Measurements from ENCODE around the gene ITPRID2.

The ITPRID2 gene

GRCh38 chr2:181891258-181891965 is at the start of gene ITPRID2:
TSS of gene ITPRID2 (plus strand) at chr2:181891730. CDS start at chr2:181892067, 337 bp downstream.
- peak; percentile 86 to 88 for DNase-seq

GRCh38 chr2:181844551-181845290 is 46.8 kb upstream of the ITPRID2 start:
- no peak for DNase-seq

DNA sequence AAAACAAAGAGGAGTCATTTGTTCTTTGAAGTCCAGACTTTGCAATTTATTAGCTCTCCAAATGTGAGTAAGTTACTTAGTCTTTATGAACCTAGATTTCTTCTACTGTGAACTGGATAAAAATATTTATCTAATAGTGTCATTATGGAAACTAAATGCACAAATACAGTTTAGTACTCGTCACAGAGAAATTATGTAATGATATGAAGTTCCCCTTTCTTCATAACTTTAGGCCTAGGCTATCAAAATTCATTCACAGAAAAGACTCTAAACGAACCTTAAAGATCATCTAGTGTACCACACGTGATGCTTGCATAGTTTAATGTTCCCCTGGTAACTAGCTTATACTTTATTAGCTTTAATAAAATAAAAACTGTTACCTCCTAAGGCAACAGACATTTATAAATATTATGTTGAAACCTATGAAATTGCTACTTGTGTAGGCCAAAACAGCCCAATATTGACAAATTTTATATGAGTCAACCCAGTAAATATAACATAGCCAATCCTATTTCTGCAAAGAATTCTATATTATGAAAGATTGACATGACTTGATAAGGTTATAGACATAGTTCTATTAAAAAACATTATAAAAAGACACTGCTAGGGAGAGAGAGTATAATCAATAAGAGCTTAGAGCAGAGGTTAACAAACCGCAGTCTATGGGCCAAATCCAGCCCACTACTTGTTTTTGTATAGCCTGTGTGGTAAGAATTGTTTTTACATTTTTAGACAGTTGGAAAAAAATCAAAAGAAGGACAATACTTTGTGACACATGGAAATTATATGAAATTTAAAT is 44.9 kb upstream of the ITPRID2 start:
- peak; percentile 74 to 84 for DNase-seq

DNA sequence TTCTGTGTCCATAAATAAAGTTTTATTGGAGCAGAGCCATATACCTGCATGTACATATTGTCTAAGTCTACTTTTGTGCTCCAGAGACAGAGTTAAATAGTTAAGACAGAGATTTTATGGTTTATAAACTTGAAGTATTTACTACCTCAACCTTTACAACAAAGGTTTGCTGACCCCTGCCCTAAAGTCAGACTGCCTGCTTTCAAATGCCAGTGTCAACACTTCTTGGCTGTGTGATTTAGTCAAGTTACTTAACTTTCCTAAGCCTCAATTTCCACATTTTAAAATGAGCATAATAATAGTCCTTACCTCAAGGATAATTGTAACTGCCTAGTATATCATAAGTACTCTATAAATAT is 44.4 kb upstream of the ITPRID2 start:
- DNase-seq: no peak

- DNase-seq: no peak
These were observed 43.8 kb upstream of the ITPRID2 start for GRCh38 chr2:181847702-181848101.

DNA sequence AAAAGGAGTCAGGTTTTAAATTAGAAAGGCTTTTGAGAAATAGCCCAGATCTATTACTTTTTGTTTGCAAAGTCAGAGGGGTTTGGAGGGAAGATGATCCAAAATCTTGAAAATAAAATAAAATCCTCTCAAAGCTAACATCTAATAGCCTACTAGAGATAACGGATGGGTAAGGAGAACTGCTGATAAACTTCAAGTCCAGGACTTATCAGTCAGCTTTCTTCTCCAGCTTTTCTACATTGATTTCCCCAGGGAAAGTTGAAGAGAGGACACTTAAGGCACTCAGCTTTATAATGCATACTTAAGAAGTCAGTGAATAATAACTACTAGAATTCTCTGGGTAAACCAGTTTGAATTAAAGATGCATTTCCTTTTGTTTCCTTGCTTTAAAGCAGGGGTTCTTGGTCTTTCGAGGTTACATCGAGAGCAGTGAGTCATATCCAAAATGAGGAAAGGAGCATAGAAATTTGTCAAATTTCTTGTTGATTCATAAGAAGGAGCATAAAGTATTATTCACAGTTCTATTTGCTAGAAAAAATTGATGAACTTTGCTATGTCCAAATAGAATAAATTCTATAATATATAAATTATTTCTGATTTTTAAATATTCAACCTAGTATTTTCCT is 43.2 kb upstream of the ITPRID2 start:
- DNase-seq: peak; percentile 71 to 78

DNA sequence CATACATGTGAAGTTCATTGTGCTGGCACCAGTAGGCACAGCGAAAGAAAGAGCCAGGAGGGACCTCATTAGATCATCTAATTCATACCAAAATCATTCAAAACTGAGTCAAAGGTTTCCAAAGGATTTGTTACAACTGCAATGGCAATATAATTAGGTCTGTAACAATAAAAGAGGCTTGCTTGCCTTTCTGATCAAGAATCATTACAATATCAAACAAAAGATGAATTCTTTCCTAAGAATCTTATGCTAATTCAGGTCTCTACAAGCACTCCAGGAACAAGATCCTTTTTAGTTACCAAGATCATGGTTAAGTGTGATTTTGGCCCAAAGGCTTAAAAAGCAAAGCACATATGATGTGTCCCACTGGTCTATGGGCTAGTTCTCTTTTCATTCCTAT is 41.9 kb upstream of the ITPRID2 start:
- peak in 1 of 2 donors; percentile 18 for DNase-seq

DNA sequence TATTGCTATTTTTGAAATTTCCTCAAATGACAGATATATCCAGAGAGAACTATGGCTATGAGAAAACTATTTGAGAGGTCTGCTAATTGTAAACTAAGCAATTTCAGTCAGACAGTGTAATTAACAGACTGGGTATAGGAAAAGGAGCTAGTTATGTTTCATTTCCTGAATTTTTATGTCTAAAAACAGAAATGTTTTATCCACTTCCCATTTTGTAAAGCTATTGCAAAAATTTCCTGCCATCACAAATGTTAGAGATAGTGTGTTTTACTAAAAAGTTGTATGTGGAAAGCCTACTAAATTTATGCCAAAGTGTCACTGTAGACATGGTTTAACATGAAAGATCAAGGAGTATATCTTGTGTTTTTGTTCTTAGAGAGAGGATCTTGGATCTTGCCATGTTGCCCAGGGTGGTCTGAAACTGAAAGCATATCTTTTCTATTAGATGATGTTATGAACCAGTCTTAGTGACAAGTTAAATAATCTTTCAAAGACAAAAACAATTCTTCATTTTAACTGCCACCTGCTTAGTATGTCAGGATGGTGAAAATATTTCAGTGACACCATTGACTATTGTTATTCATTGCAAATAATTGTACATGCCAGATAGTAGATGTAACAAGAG is 40.5 kb upstream of the ITPRID2 start:
- DNase-seq: peak; percentile 66 to 76

DNA sequence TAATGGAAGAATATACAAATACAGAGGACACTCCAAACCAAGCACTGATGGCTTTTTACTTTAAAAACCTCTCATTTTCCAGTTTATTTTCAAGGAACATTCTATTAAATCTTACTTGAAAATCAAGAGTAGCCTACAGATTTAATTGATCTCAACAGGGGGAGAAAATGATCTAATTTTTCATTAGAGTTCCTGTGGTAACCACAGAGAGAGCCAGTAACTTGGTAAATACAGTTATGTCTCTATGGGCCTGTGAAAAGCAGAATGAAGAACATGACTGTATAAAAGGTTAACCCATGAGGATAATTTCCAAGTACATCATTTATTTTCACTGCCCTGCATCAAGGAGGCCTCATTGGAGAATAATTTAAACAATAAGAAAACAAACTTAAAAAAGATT is 39.8 kb upstream of the ITPRID2 start:
- DNase-seq: no peak

DNA sequence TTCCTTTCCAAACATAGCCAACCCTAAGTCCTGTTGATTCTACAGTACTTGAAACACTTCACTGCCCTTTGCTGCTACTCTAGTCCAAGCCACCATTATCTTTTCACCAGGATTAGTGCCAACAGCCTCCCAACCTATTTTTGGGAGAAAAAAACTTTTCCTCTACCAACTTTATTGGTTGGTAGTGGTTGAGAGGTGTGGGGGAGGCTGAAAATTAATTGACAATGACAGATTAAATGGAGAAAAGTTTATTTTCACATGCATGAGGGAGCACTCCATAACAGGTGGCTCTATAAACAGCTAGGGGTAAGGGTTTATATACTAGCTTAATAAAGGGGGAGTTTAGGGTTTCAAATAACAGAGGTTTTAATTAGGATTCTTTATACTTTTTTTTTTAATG is 37.8 kb upstream of the ITPRID2 start:
- DNase-seq: no peak

GRCh38 chr2:181857483-181857882 is 34.0 kb upstream of the ITPRID2 start:
- no peak for DNase-seq

GRCh38 chr2:181858600-181858999 is 32.9 kb upstream of the ITPRID2 start:
- no peak for DNase-seq

- no peak for DNase-seq
These were observed 32.4 kb upstream of the ITPRID2 start for GRCh38 chr2:181859123-181859522.

DNA sequence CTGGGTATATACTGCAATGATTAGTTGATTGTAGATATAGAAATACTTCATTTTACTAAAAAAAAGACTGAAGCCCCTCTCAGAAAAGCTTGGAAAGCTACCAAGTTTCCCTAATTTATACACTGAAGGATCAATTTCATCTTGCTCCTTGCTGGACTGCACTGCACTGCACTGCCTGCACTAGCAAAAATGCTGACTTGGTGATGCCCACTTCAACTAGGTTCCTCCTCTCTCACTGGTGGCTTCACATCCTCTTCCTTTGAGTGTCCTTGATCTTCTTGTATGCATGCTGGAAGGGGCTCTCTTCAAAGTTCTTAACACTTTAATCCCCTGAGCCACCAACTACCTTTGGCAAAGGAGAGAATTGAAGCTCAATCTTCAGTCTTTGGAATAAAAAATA is 31.7 kb upstream of the ITPRID2 start:
- no peak for DNase-seq

GRCh38 chr2:181861379-181861778 is 30.2 kb upstream of the ITPRID2 start:
- DNase-seq: no peak

- no peak for DNase-seq
These were observed 28.8 kb upstream of the ITPRID2 start for GRCh38 chr2:181862583-181863281.

GRCh38 chr2:181872178-181872577 is 19.4 kb upstream of the ITPRID2 start:
- no peak for DNase-seq

DNA sequence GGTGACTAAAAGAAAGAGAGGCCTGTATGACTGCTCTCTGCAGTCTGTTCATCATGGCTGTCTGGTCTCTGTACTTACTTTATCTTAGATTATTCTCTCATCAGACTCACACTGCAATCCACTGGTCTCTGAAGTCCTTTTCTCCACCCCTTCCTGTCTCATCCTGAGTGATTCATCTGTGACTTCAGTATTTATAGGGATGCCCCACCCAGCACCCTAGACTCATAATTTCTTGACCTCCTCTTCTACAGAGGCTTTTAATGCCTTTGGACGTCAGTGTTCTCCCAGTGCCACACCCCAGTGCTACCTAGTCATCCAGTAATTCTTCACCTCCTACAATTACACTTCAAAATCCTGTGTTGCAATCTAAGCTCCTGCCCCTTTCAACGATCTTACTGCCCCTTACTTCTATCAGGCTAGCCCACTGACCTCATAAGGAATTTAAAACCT is 14.9 kb upstream of the ITPRID2 start:
- DNase-seq: peak; percentile 15 to 52

GRCh38 chr2:181877181-181877664 is 14.3 kb upstream of the ITPRID2 start:
- DNase-seq: no peak

- DNase-seq: no peak
These were observed 13.1 kb upstream of the ITPRID2 start for GRCh38 chr2:181878448-181878847.

- no peak for DNase-seq
These were observed 12.2 kb upstream of the ITPRID2 start for GRCh38 chr2:181879295-181879694.

Measured in inflammatory macrophage treated with lipopolysaccharide for 1 hour (primary cell).